ENCODE data around the gene INKA1. TPM values are rescaled to one million over a fixed set of nuclear protein-coding genes. Genes with fewer than 3 reads are reported as not detected.

The INKA1 gene
- total and polyA plus RNA-seq, 2 of the 8 experiments (the other 6 are each of a cell fraction or from before 2014, with no cell fraction given): 1.3 to 4.7 TPM

DNA sequence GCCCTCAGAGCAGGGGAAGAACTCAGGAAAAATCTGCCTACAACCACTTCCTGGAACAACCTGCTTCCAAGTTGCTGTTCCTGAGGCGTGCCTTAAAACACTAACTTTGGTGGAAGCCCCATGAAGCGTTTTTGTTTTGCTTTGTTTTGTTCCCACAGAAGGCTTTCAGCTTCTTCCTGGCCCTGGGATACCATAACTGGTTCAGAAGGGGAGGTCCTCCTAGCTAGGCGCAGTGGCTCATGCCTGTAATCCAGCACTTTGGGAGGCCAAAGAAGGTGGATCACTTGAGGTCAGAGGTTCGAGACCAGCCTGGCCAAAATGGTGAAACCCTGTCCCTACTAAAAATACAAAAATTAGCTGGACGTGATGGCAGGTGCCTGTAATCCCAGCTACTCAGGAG is 15.5 kb upstream of the INKA1 start (continued):
- TF ChIP-seq TEAD4 (IDR thresholded peaks at IDR 0.05; ENCODE audit: low read depth, low read length): no peak
- no peak for TF ChIP-seq POLR2AphosphoS5 (IDR thresholded peaks at IDR 0.05; ENCODE audit: low read depth, low read length)
- TF ChIP-seq SIRT6 (IDR thresholded peaks at IDR 0.05; ENCODE audit: low read length): no peak
- no peak for TF ChIP-seq TCF12 (IDR thresholded peaks at IDR 0.05; ENCODE audit: low read depth, low read length)
- no peak for TF ChIP-seq CREB1 (IDR thresholded peaks at IDR 0.05)
- TF ChIP-seq TAF1 (IDR thresholded peaks at IDR 0.05; ENCODE audit: low read depth, low read length): no peak
